GM12864 (cell line): ENCODE measurements around the gene MALAT1.

Source experiments
- DNase-seq: peaks from one replicate; pipeline ENCODE4 v3.0.0-alpha.2; 2011; ENCODE audit warnings: low read depth
- H3K4me3 ChIP-seq: 2 replicates; pipeline ENCODE4 v1.5.1; 2011; ENCODE audit warnings: mild to moderate bottlenecking, low read depth, low read length, control low read depth
- TF ChIP-seq, protein P1 (sequence below): IDR thresholded peaks from 2 replicates; pipeline ENCODE4 v1.5.1; 2011; ENCODE audit warnings: low read depth, mild to moderate bottlenecking, moderate library complexity, low read length, control low read depth, inconsistent platforms; ENCODE audit errors: missing control alignments

MALAT1 gene

DNA sequence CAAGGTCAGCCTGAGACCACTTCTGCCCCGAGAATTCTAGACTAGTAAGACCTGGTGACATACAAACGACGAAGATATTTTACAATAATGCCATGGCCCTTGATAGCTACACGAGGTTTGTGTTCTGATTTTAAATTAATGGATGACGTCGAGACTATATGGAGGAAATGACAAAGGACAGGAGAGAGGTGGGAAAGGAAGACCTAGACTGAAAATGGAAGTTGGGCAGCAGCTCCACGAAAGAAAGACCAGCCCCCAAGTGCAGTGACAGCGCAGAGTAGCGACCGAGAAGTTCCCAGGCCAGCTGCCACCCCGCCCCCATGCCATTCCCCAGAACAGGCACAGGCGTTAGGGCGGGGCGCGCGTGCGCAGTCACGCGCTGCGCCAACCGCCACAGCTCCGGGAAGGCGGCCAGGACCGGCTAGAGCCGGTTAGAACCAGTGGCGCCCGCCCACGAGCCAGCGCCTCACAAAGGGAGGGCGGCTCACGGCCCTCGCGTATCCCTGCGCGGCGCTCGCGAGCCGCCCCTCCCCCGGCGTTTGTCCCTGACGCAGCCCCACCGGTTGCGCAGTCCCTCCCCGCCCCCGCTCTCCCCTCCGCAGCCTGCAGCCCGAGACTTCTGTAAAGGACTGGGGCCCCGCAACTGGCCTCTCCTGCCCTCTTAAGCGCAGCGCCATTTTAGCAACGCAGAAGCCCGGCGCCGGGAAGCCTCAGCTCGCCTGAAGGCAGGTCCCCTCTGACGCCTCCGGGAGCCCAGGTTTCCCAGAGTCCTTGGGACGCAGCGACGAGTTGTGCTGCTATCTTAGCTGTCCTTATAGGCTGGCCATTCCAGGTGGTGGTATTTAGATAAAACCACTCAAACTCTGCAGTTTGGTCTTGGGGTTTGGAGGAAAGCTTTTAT lies 1.5 kb upstream of the MALAT1 start:
- TF ChIP-seq, protein P1, sequence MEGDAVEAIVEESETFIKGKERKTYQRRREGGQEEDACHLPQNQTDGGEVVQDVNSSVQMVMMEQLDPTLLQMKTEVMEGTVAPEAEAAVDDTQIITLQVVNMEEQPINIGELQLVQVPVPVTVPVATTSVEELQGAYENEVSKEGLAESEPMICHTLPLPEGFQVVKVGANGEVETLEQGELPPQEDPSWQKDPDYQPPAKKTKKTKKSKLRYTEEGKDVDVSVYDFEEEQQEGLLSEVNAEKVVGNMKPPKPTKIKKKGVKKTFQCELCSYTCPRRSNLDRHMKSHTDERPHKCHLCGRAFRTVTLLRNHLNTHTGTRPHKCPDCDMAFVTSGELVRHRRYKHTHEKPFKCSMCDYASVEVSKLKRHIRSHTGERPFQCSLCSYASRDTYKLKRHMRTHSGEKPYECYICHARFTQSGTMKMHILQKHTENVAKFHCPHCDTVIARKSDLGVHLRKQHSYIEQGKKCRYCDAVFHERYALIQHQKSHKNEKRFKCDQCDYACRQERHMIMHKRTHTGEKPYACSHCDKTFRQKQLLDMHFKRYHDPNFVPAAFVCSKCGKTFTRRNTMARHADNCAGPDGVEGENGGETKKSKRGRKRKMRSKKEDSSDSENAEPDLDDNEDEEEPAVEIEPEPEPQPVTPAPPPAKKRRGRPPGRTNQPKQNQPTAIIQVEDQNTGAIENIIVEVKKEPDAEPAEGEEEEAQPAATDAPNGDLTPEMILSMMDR, result no peak
- H3K4me3 ChIP-seq, result peak overlapping the region; percentile 83
- DNase-seq, result peak; percentile 95

DNA sequence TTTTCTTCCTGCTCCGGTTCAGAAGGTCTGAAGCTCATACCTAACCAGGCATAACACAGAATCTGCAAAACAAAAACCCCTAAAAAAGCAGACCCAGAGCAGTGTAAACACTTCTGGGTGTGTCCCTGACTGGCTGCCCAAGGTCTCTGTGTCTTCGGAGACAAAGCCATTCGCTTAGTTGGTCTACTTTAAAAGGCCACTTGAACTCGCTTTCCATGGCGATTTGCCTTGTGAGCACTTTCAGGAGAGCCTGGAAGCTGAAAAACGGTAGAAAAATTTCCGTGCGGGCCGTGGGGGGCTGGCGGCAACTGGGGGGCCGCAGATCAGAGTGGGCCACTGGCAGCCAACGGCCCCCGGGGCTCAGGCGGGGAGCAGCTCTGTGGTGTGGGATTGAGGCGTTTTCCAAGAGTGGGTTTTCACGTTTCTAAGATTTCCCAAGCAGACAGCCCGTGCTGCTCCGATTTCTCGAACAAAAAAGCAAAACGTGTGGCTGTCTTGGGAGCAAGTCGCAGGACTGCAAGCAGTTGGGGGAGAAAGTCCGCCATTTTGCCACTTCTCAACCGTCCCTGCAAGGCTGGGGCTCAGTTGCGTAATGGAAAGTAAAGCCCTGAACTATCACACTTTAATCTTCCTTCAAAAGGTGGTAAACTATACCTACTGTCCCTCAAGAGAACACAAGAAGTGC lies 661 bp upstream of the MALAT1 start:
- H3K4me3 ChIP-seq, result peak overlapping the region; percentile 83
- DNase-seq, result no peak
- TF ChIP-seq, protein P1, result no peak

DNA sequence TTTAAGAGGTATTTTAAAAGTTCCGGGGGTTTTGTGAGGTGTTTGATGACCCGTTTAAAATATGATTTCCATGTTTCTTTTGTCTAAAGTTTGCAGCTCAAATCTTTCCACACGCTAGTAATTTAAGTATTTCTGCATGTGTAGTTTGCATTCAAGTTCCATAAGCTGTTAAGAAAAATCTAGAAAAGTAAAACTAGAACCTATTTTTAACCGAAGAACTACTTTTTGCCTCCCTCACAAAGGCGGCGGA lies 193 bp upstream of the MALAT1 start:
- DNase-seq, result no peak
- TF ChIP-seq, protein P1, result no peak
- peak overlapping the region; percentile 83 for H3K4me3 ChIP-seq

DNA sequence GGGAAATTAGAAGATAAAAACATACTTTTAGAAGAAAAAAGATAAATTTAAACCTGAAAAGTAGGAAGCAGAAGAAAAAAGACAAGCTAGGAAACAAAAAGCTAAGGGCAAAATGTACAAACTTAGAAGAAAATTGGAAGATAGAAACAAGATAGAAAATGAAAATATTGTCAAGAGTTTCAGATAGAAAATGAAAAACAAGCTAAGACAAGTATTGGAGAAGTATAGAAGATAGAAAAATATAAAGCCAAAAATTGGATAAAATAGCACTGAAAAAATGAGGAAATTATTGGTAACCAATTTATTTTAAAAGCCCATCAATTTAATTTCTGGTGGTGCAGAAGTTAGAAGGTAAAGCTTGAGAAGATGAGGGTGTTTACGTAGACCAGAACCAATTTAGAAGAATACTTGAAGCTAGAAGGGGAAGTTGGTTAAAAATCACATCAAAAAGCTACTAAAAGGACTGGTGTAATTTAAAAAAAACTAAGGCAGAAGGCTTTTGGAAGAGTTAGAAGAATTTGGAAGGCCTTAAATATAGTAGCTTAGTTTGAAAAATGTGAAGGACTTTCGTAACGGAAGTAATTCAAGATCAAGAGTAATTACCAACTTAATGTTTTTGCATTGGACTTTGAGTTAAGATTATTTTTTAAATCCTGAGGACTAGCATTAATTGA lies 1.0 kb downstream of the MALAT1 start:
- DNase-seq, result no peak
- TF ChIP-seq, protein P1, result no peak

DNA sequence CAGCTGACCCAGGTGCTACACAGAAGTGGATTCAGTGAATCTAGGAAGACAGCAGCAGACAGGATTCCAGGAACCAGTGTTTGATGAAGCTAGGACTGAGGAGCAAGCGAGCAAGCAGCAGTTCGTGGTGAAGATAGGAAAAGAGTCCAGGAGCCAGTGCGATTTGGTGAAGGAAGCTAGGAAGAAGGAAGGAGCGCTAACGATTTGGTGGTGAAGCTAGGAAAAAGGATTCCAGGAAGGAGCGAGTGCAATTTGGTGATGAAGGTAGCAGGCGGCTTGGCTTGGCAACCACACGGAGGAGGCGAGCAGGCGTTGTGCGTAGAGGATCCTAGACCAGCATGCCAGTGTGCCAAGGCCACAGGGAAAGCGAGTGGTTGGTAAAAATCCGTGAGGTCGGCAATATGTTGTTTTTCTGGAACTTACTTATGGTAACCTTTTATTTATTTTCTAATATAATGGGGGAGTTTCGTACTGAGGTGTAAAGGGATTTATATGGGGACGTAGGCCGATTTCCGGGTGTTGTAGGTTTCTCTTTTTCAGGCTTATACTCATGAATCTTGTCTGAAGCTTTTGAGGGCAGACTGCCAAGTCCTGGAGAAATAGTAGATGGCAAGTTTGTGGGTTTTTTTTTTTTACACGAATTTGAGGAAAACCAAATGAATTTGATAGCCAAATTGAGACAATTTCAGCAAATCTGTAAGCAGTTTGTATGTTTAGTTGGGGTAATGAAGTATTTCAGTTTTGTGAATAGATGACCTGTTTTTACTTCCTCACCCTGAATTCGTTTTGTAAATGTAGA lies 1.7 kb downstream of the MALAT1 start:
- peak overlapping the region; percentile 71 for H3K4me3 ChIP-seq
- TF ChIP-seq, protein P1, result no peak
- DNase-seq, result no peak

More for the DNA sequence above, 1.0 kb downstream of the MALAT1 start:
- H3K4me3 ChIP-seq, result peak overlapping the region; percentile 71

DNA sequence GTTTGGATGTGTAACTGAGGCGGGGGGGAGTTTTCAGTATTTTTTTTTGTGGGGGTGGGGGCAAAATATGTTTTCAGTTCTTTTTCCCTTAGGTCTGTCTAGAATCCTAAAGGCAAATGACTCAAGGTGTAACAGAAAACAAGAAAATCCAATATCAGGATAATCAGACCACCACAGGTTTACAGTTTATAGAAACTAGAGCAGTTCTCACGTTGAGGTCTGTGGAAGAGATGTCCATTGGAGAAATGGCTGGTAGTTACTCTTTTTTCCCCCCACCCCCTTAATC lies 2.3 kb downstream of the MALAT1 start:
- TF ChIP-seq, protein P1, result no peak
- H3K4me3 ChIP-seq, result peak overlapping the region; percentile 71
- no peak for DNase-seq
